ENCODE results near the gene THNSL1. TPM values are rescaled to one million over a fixed set of nuclear protein-coding genes. Genes with fewer than 3 reads are reported as not detected.

THNSL1 gene
- total RNA-seq, 1 experiment from 2014 or later, result 5.5 TPM

GRCh38 chr10:25046641-25047040, 30.2 kb downstream of the THNSL1 start (continued):
- TF ChIP-seq, protein P1, sequence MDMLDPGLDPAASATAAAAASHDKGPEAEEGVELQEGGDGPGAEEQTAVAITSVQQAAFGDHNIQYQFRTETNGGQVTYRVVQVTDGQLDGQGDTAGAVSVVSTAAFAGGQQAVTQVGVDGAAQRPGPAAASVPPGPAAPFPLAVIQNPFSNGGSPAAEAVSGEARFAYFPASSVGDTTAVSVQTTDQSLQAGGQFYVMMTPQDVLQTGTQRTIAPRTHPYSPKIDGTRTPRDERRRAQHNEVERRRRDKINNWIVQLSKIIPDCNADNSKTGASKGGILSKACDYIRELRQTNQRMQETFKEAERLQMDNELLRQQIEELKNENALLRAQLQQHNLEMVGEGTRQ (CRISPR knock-in tag; IDR thresholded peaks at IDR 0.05), result no peak
- TF ChIP-seq, protein P2, sequence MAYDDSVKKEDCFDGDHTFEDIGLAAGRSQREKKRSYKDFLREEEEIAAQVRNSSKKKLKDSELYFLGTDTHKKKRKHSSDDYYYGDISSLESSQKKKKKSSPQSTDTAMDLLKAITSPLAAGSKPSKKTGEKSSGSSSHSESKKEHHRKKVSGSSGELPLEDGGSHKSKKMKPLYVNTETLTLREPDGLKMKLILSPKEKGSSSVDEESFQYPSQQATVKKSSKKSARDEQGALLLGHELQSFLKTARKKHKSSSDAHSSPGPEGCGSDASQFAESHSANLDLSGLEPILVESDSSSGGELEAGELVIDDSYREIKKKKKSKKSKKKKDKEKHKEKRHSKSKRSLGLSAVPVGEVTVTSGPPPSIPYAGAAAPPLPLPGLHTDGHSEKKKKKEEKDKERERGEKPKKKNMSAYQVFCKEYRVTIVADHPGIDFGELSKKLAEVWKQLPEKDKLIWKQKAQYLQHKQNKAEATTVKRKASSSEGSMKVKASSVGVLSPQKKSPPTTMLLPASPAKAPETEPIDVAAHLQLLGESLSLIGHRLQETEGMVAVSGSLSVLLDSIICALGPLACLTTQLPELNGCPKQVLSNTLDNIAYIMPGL (CRISPR knock-in tag; IDR thresholded peaks at IDR 0.05), result no peak
- TF ChIP-seq JAZF1 (CRISPR knock-in tag; IDR thresholded peaks at IDR 0.05) (no peak), SMAD4 (CRISPR knock-in tag; IDR thresholded peaks at IDR 0.05) (no peak)

DNA sequence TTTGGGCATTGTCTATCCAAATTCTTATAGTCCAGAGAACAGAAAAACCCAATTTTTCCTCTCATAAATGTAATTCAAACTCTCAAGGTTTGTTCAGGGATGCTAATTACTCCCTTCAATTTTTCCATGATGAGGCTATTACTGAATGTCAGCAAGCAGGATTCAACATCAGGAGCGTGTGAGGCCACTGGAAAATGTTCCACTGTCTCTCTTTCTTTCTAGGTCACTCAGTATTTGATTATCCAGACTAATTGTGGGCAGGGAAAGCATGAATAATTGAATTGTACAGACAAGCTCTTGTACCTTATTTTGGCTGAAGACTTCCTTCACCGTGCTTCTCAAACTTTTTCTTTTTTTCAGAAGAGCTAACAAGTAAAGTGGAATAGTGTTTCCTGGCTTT, 30.7 kb downstream of the THNSL1 start:
- H3K4me3 Mint-ChIP-seq, result no peak overlapping the region
- no peaks in the 10 kb centered on the region for H3K27me3 Mint-ChIP-seq (ENCODE audit: low read depth)
- ChIA-PET CTCF (no interaction called here), POLR2A (no interaction called here)
- H3K4me1 Mint-ChIP-seq, result no peaks in the 10 kb centered on the region
- ATAC-seq, result no peak
- H3K27ac Mint-ChIP-seq, result no peak overlapping the region
- no peak for TF ChIP-seq FOXJ3 (CRISPR knock-in tag; IDR thresholded peaks at IDR 0.05; ENCODE audit: borderline replicate concordance)
- no peak for TF ChIP-seq TEAD4 (CRISPR knock-in tag; IDR thresholded peaks at IDR 0.05)
- TF ChIP-seq ZNF532 (CRISPR knock-in tag; IDR thresholded peaks at IDR 0.05; ENCODE audit: borderline replicate concordance), result no peak
- TF ChIP-seq CBFB (CRISPR knock-in tag; IDR thresholded peaks at IDR 0.05; ENCODE audit: low read depth), result no peak
- TF ChIP-seq, protein P3, sequence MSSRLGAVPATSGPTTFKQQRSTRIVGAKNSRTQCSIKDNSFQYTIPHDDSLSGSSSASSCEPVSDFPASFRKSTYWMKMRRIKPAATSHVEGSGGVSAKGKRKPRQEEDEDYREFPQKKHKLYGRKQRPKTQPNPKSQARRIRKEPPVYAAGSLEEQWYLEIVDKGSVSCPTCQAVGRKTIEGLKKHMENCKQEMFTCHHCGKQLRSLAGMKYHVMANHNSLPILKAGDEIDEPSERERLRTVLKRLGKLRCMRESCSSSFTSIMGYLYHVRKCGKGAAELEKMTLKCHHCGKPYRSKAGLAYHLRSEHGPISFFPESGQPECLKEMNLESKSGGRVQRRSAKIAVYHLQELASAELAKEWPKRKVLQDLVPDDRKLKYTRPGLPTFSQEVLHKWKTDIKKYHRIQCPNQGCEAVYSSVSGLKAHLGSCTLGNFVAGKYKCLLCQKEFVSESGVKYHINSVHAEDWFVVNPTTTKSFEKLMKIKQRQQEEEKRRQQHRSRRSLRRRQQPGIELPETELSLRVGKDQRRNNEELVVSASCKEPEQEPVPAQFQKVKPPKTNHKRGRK (CRISPR knock-in tag; IDR thresholded peaks at IDR 0.05; ENCODE audit: borderline replicate concordance), result no peak
- TF ChIP-seq JAZF1 (CRISPR knock-in tag; IDR thresholded peaks at IDR 0.05), result no peak
- TF ChIP-seq GTF2I (CRISPR knock-in tag; conservative IDR thresholded peaks at IDR 0.05), result no peak
- TF ChIP-seq STAT6 (CRISPR knock-in tag; conservative IDR thresholded peaks at IDR 0.05; ENCODE audit: low read depth), result no peak
- TF ChIP-seq, protein P4, sequence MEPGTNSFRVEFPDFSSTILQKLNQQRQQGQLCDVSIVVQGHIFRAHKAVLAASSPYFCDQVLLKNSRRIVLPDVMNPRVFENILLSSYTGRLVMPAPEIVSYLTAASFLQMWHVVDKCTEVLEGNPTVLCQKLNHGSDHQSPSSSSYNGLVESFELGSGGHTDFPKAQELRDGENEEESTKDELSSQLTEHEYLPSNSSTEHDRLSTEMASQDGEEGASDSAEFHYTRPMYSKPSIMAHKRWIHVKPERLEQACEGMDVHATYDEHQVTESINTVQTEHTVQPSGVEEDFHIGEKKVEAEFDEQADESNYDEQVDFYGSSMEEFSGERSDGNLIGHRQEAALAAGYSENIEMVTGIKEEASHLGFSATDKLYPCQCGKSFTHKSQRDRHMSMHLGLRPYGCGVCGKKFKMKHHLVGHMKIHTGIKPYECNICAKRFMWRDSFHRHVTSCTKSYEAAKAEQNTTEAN (CRISPR knock-in tag; IDR thresholded peaks at IDR 0.05), result no peak
- no peak for TF ChIP-seq ZNF219 (CRISPR knock-in tag; IDR thresholded peaks at IDR 0.05; ENCODE audit: borderline replicate concordance)
- TF ChIP-seq, protein P1 (CRISPR knock-in tag; IDR thresholded peaks at IDR 0.05), result no peak
- H3K36me3 Mint-ChIP-seq, result no peaks in the 10 kb centered on the region
- no peak for DNase-seq (ENCODE audit: low spot score)
- peaks cover 12% of the 10 kb centered on the region for H3K9me3 Mint-ChIP-seq

Data from WTC11 (cell line).